ENCODE data around the gene FBXW4. TPM values are rescaled to one million over a fixed set of nuclear protein-coding genes. Genes with fewer than 3 reads are reported as not detected.

Gene FBXW4
- total RNA-seq, 2 experiments from 2014 or later = 43.1 to 60.9 TPM

DNA sequence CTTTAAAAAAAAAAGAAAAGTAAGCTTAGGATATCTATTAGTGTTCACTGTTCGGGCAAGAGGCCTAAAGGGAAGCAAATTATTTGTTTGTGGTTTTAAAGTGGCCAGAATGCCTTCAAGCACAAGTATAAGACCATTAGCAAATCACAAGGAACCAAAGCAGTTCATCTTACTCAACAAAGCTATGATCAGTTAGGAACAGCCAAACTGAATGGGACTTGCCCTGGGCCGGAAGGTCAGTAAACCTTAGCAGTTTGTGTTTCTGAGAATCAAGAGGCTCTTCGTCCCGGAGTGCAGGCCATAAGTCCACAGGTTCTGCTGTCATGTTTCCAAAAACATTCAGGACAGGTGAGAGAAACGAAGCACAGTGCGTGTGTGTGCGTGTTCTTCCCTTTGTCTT lies 4.5 kb downstream of the FBXW4 start:
- Histone ChIP-seq H3K9me2 (ENCODE audit: insufficient read depth, low read length) (no peaks in the 10 kb centered on the region), H3K36me3 (ENCODE audit: insufficient read depth, low read length) (peaks cover 40% of the 10 kb centered on the region), H3K9me3 (ENCODE audit: low read length) (no peaks in the 10 kb centered on the region), H3K4me1 (ENCODE audit: insufficient read depth, low read length, poor library complexity, severe bottlenecking) (peaks cover 15% of the 10 kb centered on the region), H4K20me1 (ENCODE audit: insufficient read depth, low read length) (peaks cover 17% of the 10 kb centered on the region), H3K27ac (ENCODE audit: low read depth, low read length, poor library complexity, severe bottlenecking) (no peak overlapping the region), H3K4me3 (ENCODE audit: low read depth, low read length, poor library complexity, severe bottlenecking) (no peak overlapping the region), H3K79me2 (ENCODE audit: insufficient read depth, low read depth, low read length) (peaks cover 48% of the 10 kb centered on the region), H2AFZ (ENCODE audit: low read length) (no peak overlapping the region), H3K4me2 (ENCODE audit: low read length) (no peak overlapping the region)
- POLR2A ChIA-PET = interaction anchor here (0.9 to 1.4 kb wide), 2 partner anchors 10 to 12 kb away, joined by 3 to 7 read pairs; no protein-coding TSS in a partner anchor
- TF ChIP-seq EZH2phosphoT487 (IDR thresholded peaks at IDR 0.05; ENCODE audit: borderline replicate concordance, low read depth, low read length) (no peak), CTCF (conservative IDR thresholded peaks at IDR 0.05; ENCODE audit: low read length) (no peak)
- BruUV-seq (replicated peaks) = no TSS peak
- DNase-seq (ENCODE audit: low spot score) = no peak
- intact Hi-C loops (cut with micrococcal nuclease; ENCODE audit: unreplicated experiment) = loop anchor here (10.0 kb wide), 1 partner anchor 954 kb away; the partner anchor contains the start of gene TRIM8
- CTCF ChIA-PET (ENCODE audit: unreplicated experiment) = no interaction called here

DNA sequence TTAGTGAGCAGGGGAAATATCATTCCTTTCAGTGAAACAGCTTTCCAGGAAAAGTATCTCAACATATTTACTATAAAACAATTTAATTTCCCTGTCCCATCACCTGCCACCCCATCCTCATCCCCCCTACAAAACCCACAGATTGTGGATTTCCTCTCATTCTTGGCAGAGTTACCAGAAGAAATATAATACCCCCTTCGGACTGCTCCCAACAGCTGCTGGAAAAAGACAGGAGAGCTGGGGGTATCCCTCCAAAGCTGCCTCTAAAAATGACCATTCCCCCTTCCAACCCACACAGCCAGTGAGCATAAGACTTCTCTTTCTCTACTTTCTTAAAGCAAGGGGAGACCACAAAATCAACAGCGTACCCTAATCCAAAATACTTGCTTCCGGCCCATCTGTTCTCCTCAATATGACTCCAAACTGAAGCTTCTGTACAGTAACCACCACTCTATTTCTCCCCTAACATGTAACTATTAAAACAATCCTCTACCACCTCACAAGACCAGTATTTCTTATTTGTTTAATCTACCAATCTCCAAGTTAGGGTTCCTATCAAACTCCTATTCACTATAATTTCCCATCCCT lies 7.8 kb downstream of the FBXW4 start:
- Histone ChIP-seq H3K4me1 (ENCODE audit: insufficient read depth, low read length, poor library complexity, severe bottlenecking) (peaks cover 14% of the 10 kb centered on the region), H3K36me3 (ENCODE audit: insufficient read depth, low read length) (peaks cover 40% of the 10 kb centered on the region), H3K9me2 (ENCODE audit: insufficient read depth, low read length) (no peaks in the 10 kb centered on the region), H3K4me2 (ENCODE audit: low read length) (no peak overlapping the region), H3K27ac (ENCODE audit: low read depth, low read length, poor library complexity, severe bottlenecking) (no peak overlapping the region), H3K9me3 (ENCODE audit: low read length) (no peaks in the 10 kb centered on the region), H4K20me1 (ENCODE audit: insufficient read depth, low read length) (peaks cover 17% of the 10 kb centered on the region), H2AFZ (ENCODE audit: low read length) (no peak overlapping the region), H3K79me2 (ENCODE audit: insufficient read depth, low read depth, low read length) (peaks cover 30% of the 10 kb centered on the region; the same call in 1 of the 2 replicates), H3K4me3 (ENCODE audit: low read depth, low read length, poor library complexity, severe bottlenecking) (no peak overlapping the region)
- DNase-seq (ENCODE audit: low spot score) = no peak
- intact Hi-C loops (cut with micrococcal nuclease; ENCODE audit: unreplicated experiment) = no loop called here
- ChIA-PET CTCF (ENCODE audit: unreplicated experiment) (no interaction called here), POLR2A (no interaction called here)
- no peak for TF ChIP-seq EZH2phosphoT487 (IDR thresholded peaks at IDR 0.05; ENCODE audit: borderline replicate concordance, low read depth, low read length)
- TF ChIP-seq CTCF (conservative IDR thresholded peaks at IDR 0.05; ENCODE audit: low read length) = no peak
- BruUV-seq (replicated peaks) = no TSS peak

DNA sequence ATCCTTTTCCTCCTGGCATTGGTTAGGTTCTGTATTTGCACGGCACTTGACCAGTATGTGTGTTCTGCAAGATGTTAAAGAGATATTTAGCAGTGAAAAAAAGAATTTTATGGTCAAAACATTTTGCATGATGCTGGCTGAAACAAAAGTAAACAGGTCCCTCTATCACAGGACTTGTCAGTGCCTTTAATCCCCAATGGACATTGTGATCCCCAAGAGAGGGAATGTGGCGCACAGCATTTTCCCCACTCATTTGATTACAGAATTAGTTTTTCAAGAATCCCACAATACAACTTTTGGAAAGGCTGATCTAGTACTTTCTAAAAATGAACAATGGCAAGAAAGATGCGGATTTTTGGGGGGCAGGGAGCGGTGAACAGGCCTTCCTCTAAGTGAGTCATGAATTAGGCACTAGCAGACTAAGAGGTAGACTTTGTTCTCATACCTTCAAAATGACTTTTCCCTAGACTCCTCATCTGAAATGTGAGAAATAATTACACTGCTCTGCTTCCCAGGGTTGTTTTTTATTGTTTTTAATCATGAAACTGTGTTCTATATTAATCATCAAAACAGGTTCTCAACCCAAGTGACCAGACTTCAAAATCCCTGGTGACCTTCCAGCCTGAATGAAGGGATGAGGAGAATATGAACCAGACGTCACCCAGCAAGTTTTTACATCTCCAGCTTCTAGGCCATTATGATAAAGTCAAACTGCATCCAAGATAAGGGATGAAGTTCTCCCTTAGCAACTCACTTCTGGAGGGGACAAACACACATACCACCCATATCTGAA lies 8.6 kb downstream of the FBXW4 start:
- Histone ChIP-seq H3K36me3 (ENCODE audit: insufficient read depth, low read length) (peaks cover 35% of the 10 kb centered on the region), H3K9me2 (ENCODE audit: insufficient read depth, low read length) (no peaks in the 10 kb centered on the region), H2AFZ (ENCODE audit: low read length) (no peak overlapping the region), H3K9me3 (ENCODE audit: low read length) (no peaks in the 10 kb centered on the region), H3K4me2 (ENCODE audit: low read length) (no peak overlapping the region), H3K4me1 (ENCODE audit: insufficient read depth, low read length, poor library complexity, severe bottlenecking) (peaks cover 16% of the 10 kb centered on the region), H4K20me1 (ENCODE audit: insufficient read depth, low read length) (peaks cover 14% of the 10 kb centered on the region), H3K27ac (ENCODE audit: low read depth, low read length, poor library complexity, severe bottlenecking) (no peak overlapping the region), H3K79me2 (ENCODE audit: insufficient read depth, low read depth, low read length) (peaks cover 22% of the 10 kb centered on the region; the same call in 1 of the 2 replicates), H3K4me3 (ENCODE audit: low read depth, low read length, poor library complexity, severe bottlenecking) (no peak overlapping the region)
- intact Hi-C loops (cut with micrococcal nuclease; ENCODE audit: unreplicated experiment) = no loop called here
- TF ChIP-seq EZH2phosphoT487 (IDR thresholded peaks at IDR 0.05; ENCODE audit: borderline replicate concordance, low read depth, low read length) = no peak
- TF ChIP-seq CTCF (conservative IDR thresholded peaks at IDR 0.05; ENCODE audit: low read length) = no peak
- DNase-seq (ENCODE audit: low spot score) = no peak
- POLR2A ChIA-PET = no interaction called here
- no TSS peak for BruUV-seq (replicated peaks)
- CTCF ChIA-PET (ENCODE audit: unreplicated experiment) = no interaction called here
